GM12874 (cell line): ENCODE results near the gene TRAPPC3.

Source experiments
- TF ChIP-seq, protein P1 (sequence below): IDR thresholded peaks from 2 replicates; pipeline ENCODE4 v1.5.1; 2011; ENCODE audit warnings: low read depth, mild to moderate bottlenecking, control low read depth, low read length, moderate library complexity; ENCODE audit not compliant: insufficient read depth

TRAPPC3 gene

DNA sequence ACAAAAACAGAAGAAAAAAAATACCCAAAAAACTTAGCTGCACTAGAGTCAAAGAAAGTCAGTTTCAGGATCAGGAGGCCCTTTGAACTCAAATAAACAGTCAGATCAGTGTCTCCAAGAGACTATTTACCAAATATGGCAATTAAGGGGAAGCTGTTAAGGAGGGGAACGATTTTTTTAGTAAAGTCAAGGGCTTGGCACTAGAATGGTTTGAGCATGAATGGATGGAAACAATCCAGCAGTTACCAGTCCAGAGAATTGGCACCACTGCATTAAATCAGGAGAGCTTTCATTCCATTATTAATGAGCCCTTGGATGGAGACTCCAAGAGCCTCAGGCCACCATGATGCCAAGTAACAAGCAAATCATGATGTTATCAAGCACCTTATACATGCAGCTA lies 7.2 kb downstream of the TRAPPC3 start:
- TF ChIP-seq, protein P1, sequence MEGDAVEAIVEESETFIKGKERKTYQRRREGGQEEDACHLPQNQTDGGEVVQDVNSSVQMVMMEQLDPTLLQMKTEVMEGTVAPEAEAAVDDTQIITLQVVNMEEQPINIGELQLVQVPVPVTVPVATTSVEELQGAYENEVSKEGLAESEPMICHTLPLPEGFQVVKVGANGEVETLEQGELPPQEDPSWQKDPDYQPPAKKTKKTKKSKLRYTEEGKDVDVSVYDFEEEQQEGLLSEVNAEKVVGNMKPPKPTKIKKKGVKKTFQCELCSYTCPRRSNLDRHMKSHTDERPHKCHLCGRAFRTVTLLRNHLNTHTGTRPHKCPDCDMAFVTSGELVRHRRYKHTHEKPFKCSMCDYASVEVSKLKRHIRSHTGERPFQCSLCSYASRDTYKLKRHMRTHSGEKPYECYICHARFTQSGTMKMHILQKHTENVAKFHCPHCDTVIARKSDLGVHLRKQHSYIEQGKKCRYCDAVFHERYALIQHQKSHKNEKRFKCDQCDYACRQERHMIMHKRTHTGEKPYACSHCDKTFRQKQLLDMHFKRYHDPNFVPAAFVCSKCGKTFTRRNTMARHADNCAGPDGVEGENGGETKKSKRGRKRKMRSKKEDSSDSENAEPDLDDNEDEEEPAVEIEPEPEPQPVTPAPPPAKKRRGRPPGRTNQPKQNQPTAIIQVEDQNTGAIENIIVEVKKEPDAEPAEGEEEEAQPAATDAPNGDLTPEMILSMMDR: no peak

DNA sequence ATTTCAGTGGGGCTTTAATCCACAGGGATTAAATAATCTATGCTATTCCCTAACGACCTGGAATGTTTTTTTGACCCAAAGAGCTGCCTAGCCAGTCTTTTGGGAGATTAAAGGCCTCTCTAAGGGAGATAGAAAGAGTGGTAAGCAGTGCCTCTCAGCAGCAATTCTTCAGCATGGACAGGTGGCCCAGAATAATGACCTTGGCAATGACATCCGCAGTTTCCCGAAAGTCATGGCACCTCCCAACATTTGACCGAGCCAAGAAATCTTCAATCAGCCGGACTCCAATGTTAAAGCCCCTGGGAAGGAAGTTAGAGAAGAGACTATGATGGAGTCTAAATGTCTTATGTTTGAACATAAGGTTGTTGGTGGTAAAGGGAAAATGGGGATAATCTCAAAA lies 9.8 kb downstream of the TRAPPC3 start:
- TF ChIP-seq, protein P1: no peak

DNA sequence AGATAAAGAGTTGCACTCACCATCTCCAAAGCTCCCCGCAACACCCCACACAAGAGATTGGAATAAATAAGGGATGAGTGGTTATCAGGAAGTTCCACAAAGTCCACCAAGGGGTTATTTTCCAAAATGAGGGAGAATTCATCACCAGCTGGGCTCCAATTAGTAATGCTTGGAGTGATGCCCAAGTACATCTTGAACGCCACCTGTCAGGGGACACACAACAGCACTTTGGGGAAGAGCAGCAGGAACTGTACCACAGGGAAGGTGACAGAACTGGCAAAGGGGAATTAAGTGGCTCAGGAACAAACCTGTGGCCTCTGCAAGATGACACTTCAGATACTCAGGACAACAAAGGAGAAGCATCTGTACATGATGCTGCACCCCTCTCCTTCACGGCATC lies 11.5 kb downstream of the TRAPPC3 start:
- TF ChIP-seq, protein P1: no peak

DNA sequence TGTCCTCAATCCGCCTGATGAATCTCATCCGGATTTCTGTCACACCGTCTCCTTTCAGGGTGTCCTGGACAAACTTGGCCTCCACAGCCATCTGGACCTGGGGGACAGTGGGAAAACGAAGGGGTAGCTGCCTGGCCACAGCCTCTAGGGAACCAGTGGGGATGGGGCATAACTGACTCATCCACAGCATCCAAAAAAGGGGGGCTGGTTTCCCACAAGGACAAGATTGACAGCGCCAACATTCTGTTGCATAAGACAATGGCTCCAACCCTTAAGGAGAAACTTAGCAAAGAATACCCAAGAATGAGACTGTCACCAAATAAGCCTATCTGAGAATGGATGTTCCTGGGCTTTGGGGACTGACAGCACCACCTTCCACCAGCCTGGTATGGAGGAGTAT lies 12.1 kb downstream of the TRAPPC3 start:
- TF ChIP-seq, protein P1: no peak

DNA sequence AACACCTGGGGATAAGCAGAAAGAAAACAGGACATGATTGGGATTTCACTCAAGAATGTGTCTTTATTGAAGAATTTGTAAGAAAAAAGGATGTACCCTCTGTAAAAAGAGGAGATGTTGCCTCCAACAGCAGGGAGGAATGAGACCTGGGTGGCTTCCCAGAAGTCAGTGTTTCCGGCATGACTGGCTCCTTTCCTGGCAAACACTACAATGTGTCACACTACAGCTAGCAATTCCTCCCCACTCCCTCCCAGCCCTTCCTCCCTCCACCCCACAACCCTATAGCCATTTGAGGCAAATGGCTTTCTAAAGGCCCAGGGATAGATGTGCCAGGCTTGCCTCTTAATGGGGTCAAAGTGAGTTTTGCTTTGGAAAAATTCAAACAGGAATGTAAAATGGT lies 12.8 kb downstream of the TRAPPC3 start:
- TF ChIP-seq, protein P1: no peak

DNA sequence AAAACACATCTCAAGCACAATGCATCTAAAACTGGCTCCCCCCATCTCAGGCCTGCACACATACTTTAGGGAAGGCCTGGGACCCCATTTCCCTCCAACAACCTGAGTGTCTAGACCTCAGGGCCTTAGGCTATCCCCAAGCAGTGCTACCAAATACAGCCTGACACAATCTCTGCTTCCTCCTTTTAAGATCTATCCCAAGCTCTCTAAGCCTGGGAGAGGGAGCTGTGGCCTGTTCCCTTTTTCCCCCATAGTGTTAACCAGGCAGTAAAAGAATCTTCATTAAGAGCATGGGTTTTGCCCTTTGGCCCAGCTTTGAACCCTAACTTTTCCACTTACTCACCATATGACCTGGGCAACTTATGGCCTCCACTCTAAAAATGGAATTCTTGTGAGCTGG lies 13.5 kb downstream of the TRAPPC3 start:
- TF ChIP-seq, protein P1: no peak

DNA sequence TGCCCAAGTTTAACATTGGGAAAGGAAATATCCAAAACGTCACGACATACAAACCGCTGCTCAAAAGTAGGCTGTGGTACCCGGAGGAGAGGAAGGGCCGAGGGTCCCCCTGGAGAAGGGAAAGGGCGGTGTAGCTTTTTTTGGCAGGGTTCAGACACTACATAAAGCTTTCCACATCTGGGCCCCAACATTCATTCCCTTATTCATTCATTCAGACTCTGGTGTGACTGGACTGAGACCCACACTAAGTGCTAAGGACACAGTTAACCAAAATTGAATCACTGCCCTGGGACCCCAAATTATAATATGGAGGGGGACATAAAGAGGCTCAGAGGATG lies 14.0 kb downstream of the TRAPPC3 start:
- TF ChIP-seq, protein P1: no peak
